ENCODE results near the gene MTUS2.

GRCh38 chr13:29386246-29386645 is 566.1 kb downstream of the MTUS2 start:
- TF ChIP-seq CTCF (IDR thresholded peaks at IDR 0.05; ENCODE audit: borderline replicate concordance, extremely low read depth, low read length, poor library complexity, severe bottlenecking) (no peak), EZH2 (IDR thresholded peaks at IDR 0.05; ENCODE audit: borderline replicate concordance, low read depth, low read length, severe bottlenecking) (no peak)

All from DND-41 (cell line).